Endothelial cell of umbilical vein (primary cell): ENCODE data around the gene HMGCS2. TPM values are rescaled to one million over a fixed set of nuclear protein-coding genes. Genes with fewer than 3 reads are reported as not detected.

Experiments
- BruUV-seq: library from RNA; stranded (reverse); fragments of 400-500 nt; replicated peaks from 2 replicates; lab custom pipeline; 2021; lab: Mats Ljungman, UMichigan
- CTCF ChIA-PET: fragments of 300-600, 350-600 bp; sonication (Branson Sonifier 250); formaldehyde crosslinking; loops from one replicate; lab custom pipeline; 2021; ENCODE audit warnings: antibody characterized with exemption, inconsistent platforms; lab: Charles Lee
- POLR2A ChIA-PET: fragments of 300-600, 350-600 bp; sonication (Branson Sonifier 250); formaldehyde crosslinking; loops from one replicate; lab custom pipeline; 2021; ENCODE audit warnings: antibody characterized with exemption, inconsistent platforms; lab: Charles Lee
- DNase-seq: peaks from one replicate; pipeline ENCODE4 v3.0.0-alpha.2; 2011; ENCODE audit warnings: low read depth, low spot score
- FAIRE-seq: peaks from 2 replicates; lab custom pipeline; 2011; peaks lifted over from hg19 to GRCh38; lab: Jason Lieb, UNC
- H2AFZ ChIP-seq: 2 replicates; pipeline ENCODE4 v1.6.0; 2012; ENCODE audit warnings: low read depth, low read length, control low read depth, inconsistent platforms
- H3K27ac ChIP-seq: 2 replicates; pipeline ENCODE4 v1.5.1; 2011; ENCODE audit warnings: low read depth, mild to moderate bottlenecking, control low read depth, low read length, moderate library complexity; ENCODE audit not compliant: insufficient read depth
- H3K27me3 ChIP-seq, 2 experiments: 2 replicates each; pipeline versions ENCODE4 v1.6.0 to v1.6.1; 2011; ENCODE audit warnings: low read length in 2 of 2, mixed read lengths in 1 of 2; ENCODE audit not compliant: control insufficient read depth in 2 of 2, insufficient read depth in 2 of 2
- H3K36me3 ChIP-seq, 2 experiments: 2 replicates in 1 of 2; 3 replicates in 1 of 2; pipeline ENCODE4 v1.5.1; 2011; ENCODE audit warnings: low read length in 2 of 2, mild to moderate bottlenecking in 1 of 2, moderate library complexity in 1 of 2; ENCODE audit not compliant: control insufficient read depth in 2 of 2, insufficient read depth in 2 of 2; ENCODE audit errors: extremely low read depth in 1 of 2
- H3K4me1 ChIP-seq: 3 replicates; pipeline ENCODE4 v1.5.1; 2011; ENCODE audit warnings: mild to moderate bottlenecking, low read length; ENCODE audit not compliant: control insufficient read depth, insufficient read depth; ENCODE audit errors: extremely low read depth
- H3K4me2 ChIP-seq: 2 replicates; pipeline ENCODE4 v1.6.1; 2011; ENCODE audit warnings: low read length, control low read depth, mixed read lengths; ENCODE audit not compliant: insufficient read depth
- H3K4me3 ChIP-seq, 3 experiments: fragments of 200-600 bp in 1 of 3; sonication (generic), shearing (Covaris generic) in 1 of 3; replicated peaks in 1 of 3; 2 replicates each; pipeline ENCODE4 v1.5.1; 2011 to 2016; ENCODE audit warnings: control low read depth in 3 of 3, low read length in 3 of 3, mild to moderate bottlenecking in 2 of 3, inconsistent platforms in 1 of 3, low read depth in 1 of 3, moderate library complexity in 1 of 3; ENCODE audit not compliant: insufficient read depth in 1 of 3
- H3K79me2 ChIP-seq: 2 replicates; pipeline ENCODE4 v1.6.0; 2012; ENCODE audit warnings: low read length, inconsistent platforms; ENCODE audit not compliant: control insufficient read depth, insufficient read depth
- H3K9ac ChIP-seq: replicated peaks from 2 replicates; pipeline ENCODE3; 2011; ENCODE audit warnings: low read length, control low read depth; ENCODE audit not compliant: insufficient read depth; ENCODE audit errors: extremely low read depth
- H3K9me1 ChIP-seq: replicated peaks from 3 replicates; pipeline ENCODE4 v1.6.0; 2011; ENCODE audit warnings: mild to moderate bottlenecking, low read length; ENCODE audit not compliant: control insufficient read depth, insufficient read depth; ENCODE audit errors: extremely low read depth
- H3K9me3 ChIP-seq: replicated peaks from 2 replicates; pipeline ENCODE4 v1.5.1; 2012; ENCODE audit warnings: low read length, inconsistent platforms; ENCODE audit not compliant: control insufficient read depth, insufficient read depth
- H4K20me1 ChIP-seq: replicated peaks from 2 replicates; pipeline ENCODE3; 2011; ENCODE audit warnings: mild to moderate bottlenecking, low read length; ENCODE audit not compliant: control insufficient read depth, insufficient read depth; ENCODE audit errors: extremely low read depth
- EZH2 ChIP-seq: IDR thresholded peaks from 2 replicates; pipeline ENCODE4 v1.6.1; 2012; ENCODE audit warnings: borderline replicate concordance, low read depth, mild to moderate bottlenecking, moderate library complexity, low read length, inconsistent platforms; ENCODE audit not compliant: severe bottlenecking
- FOS ChIP-seq: IDR thresholded peaks from 2 replicates; pipeline ENCODE4 v1.6.1; 2011; ENCODE audit warnings: mild to moderate bottlenecking, low read length, moderate library complexity, borderline replicate concordance; ENCODE audit not compliant: insufficient read depth
- GATA2 ChIP-seq: IDR thresholded peaks from 2 replicates; pipeline ENCODE4 v1.7.0; 2011; ENCODE audit warnings: low read depth, mild to moderate bottlenecking, moderate library complexity, mixed read lengths, low read length; ENCODE audit not compliant: insufficient read length, insufficient read depth
- JUN ChIP-seq: IDR thresholded peaks from 2 replicates; pipeline ENCODE4 v1.6.1; 2011; ENCODE audit warnings: borderline replicate concordance, low read depth; ENCODE audit not compliant: insufficient read length, insufficient read depth
- MYC ChIP-seq: IDR thresholded peaks from one replicate; pipeline ENCODE4 v1.6.1; 2011; ENCODE audit warnings: mild to moderate bottlenecking, low read depth, low read length
- POLR2A ChIP-seq: IDR thresholded peaks from 2 replicates; pipeline ENCODE4 v1.6.1; 2012; ENCODE audit warnings: low read depth, mild to moderate bottlenecking, control low read depth, low read length
- POLR2AphosphoS5 ChIP-seq: IDR thresholded peaks from 2 replicates; pipeline ENCODE4 v1.6.1; 2012; ENCODE audit warnings: low read depth, mild to moderate bottlenecking, control low read depth, low read length, moderate library complexity; ENCODE audit not compliant: insufficient read depth
- dilution Hi-C: fragments of 300-500 bp; cut with MboI; formaldehyde crosslinking; loops from one replicate; pipeline ENCODE4 v1.15.0; 2019; ENCODE audit warnings: low sequenced_read_pairs; ENCODE audit not compliant: extremely low pct_ligation_motif_present
- intact Hi-C: fragments of 100-400 bp; cut with micrococcal nuclease; formaldehyde crosslinking; loops from one replicate; pipeline ENCODE4 v1.10.0; 2022
- polyA plus RNA-seq, 4 experiments: library from polyadenylated mRNA; depleted of rRNA in 3 of 4; stranded (reverse) in 3 of 4; unstranded in 1 of 4; fragments of >200 nt; gene quantifications; 2 replicates each; pipeline versions ENCODE4 v1.2.1 to v1.2.3, GENCODE V29; 2011 to 2012; ENCODE audit warnings: missing spikeins in 1 of 4
- total RNA-seq: library from RNA; stranded (reverse); gene quantifications from 2 replicates; pipeline ENCODE4 v1.2.3, GENCODE V29; 2021
- TF ChIP-seq, protein P1 (sequence below): IDR thresholded peaks from 2 replicates; pipeline ENCODE4 v1.6.1; 2011; ENCODE audit not compliant: insufficient read depth, insufficient read length
- TF ChIP-seq, protein P2 (sequence below), 2 donors: IDR thresholded peaks; 1 replicate in 1 of 2; 2 replicates in 1 of 2; pipeline ENCODE4 v1.5.1; 2011; ENCODE audit warnings: low read length in 2 of 2, mild to moderate bottlenecking in 2 of 2, moderate library complexity in 2 of 2, control low read depth in 1 of 2, inconsistent platforms in 1 of 2, low read depth in 1 of 2; ENCODE audit not compliant: insufficient read depth in 1 of 2; ENCODE audit errors: extremely low read depth in 1 of 2

The HMGCS2 gene
- total and polyA plus RNA-seq, 2 donors (not counting 3 experiments of a cell fraction or from before 2014, with no cell fraction given), result not detected

DNA sequence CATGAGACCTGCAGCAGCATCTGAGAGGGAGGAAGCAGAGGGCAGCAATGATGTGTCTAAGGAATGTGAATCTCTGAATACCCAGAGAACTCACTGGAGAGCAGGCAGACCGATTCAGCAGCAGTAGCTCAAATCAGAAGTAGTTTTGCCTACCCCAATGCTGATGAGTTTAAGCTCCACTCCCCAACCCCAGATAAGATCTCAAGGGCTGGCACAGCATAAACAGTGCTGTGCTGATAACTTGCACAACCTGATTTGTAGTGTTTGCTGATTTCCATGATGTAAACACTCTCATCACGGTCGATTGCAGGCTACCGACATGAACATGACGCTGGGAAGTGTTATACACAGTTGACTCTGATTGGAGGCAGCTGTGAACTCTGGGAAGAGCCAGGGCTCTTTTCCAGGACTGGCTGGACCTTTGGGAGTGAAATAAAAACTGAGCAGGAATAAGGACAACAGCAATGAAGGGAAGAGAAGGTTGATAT is 11.2 kb upstream of the HMGCS2 start:
- Histone ChIP-seq H3K9me3 (no peaks in the 10 kb centered on the region), H3K27me3 (peaks cover 12 to 13% of the 10 kb centered on the region in 2 experiments), H4K20me1 (no peaks in the 10 kb centered on the region), H2AFZ (no peak overlapping the region), H3K9me1 (no peaks in the 10 kb centered on the region), H3K4me2 (no peak overlapping the region), H3K4me1 (no peaks in the 10 kb centered on the region), H3K36me3 (no peaks in the 10 kb centered on the region), H3K27ac (no peak overlapping the region), H3K79me2 (no peaks in the 10 kb centered on the region), H3K9ac (no peak overlapping the region), H3K4me3 (no peak overlapping the region)
- TF ChIP-seq FOS (no peak), MYC (no peak), POLR2AphosphoS5 (no peak), EZH2 (no peak), GATA2 (no peak), POLR2A (no peak), JUN (no peak)
- TF ChIP-seq, protein P1, sequence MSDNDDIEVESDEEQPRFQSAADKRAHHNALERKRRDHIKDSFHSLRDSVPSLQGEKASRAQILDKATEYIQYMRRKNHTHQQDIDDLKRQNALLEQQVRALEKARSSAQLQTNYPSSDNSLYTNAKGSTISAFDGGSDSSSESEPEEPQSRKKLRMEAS, result no peak
- TF ChIP-seq, protein P2, sequence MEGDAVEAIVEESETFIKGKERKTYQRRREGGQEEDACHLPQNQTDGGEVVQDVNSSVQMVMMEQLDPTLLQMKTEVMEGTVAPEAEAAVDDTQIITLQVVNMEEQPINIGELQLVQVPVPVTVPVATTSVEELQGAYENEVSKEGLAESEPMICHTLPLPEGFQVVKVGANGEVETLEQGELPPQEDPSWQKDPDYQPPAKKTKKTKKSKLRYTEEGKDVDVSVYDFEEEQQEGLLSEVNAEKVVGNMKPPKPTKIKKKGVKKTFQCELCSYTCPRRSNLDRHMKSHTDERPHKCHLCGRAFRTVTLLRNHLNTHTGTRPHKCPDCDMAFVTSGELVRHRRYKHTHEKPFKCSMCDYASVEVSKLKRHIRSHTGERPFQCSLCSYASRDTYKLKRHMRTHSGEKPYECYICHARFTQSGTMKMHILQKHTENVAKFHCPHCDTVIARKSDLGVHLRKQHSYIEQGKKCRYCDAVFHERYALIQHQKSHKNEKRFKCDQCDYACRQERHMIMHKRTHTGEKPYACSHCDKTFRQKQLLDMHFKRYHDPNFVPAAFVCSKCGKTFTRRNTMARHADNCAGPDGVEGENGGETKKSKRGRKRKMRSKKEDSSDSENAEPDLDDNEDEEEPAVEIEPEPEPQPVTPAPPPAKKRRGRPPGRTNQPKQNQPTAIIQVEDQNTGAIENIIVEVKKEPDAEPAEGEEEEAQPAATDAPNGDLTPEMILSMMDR (IDR thresholded peaks at IDR 0.05; ENCODE audit: extremely low read depth in 1 of 2, insufficient read depth in 1 of 2, low read depth in 1 of 2, low read length in 2 of 2), result no peak
- no TSS peak for BruUV-seq
- ChIA-PET CTCF (interaction anchor here (0.9 to 2.9 kb wide), 2 partner anchors 29 to 34 kb away, joined by 3 to 11 read pairs; no protein-coding TSS in a partner anchor), POLR2A (no interaction called here)
- DNase-seq, result no peak
- intact Hi-C loops (no loop called here), dilution Hi-C loops (no loop called here)
- FAIRE-seq, result no peak
